ENCODE data around the gene PHACTR2.

Gene PHACTR2

GRCh38 chr6:143766185-143766553, 88.4 kb downstream of the PHACTR2 start:
- Histone ChIP-seq H2BK5ac (ENCODE audit: low read length) (no peak overlapping the region), H3K9ac (ENCODE audit: low read length) (no peak overlapping the region), H4K5ac (ENCODE audit: low read length) (no peak overlapping the region), H3K4me3 (ENCODE audit: low read length) (no peak overlapping the region), H2AK5ac (ENCODE audit: low read length) (no peak overlapping the region), H2BK15ac (replicated peaks; ENCODE audit: low read depth) (no peak overlapping the region), H3K4me2 (ENCODE audit: low read length) (no peak overlapping the region), H3K79me2 (ENCODE audit: control insufficient read depth, insufficient read depth, low read length) (no peaks in the 10 kb centered on the region), H3K27me3 (ENCODE audit: insufficient read depth, low read length, poor library complexity) (no peaks in the 10 kb centered on the region), H3K79me1 (ENCODE audit: low read length) (no peaks in the 10 kb centered on the region), H3K56ac (ENCODE audit: low read length) (no peak overlapping the region), H3K4me1 (ENCODE audit: control insufficient read depth, low read depth, low read length) (no peaks in the 10 kb centered on the region), H3K23ac (ENCODE audit: low read length) (no peak overlapping the region), H2BK120ac (ENCODE audit: low read depth, low read length) (no peak overlapping the region), H3K36me3 (ENCODE audit: control insufficient read depth, insufficient read depth, low read length) (peaks cover 2% of the 10 kb centered on the region), H3K18ac (ENCODE audit: low read length) (no peak overlapping the region), H3K27ac (ENCODE audit: low read depth, low read length) (no peak overlapping the region), H4K8ac (ENCODE audit: low read depth, low read length) (no peak overlapping the region), H3K4ac (ENCODE audit: low read depth, low read length) (no peak overlapping the region)
- no peak for DNase-seq
- no CpG with 5 or more reads among the region's 1 CpG for WGBS (ENCODE audit: extremely low coverage, insufficient coverage, low lambda C conversion rate)

DNA sequence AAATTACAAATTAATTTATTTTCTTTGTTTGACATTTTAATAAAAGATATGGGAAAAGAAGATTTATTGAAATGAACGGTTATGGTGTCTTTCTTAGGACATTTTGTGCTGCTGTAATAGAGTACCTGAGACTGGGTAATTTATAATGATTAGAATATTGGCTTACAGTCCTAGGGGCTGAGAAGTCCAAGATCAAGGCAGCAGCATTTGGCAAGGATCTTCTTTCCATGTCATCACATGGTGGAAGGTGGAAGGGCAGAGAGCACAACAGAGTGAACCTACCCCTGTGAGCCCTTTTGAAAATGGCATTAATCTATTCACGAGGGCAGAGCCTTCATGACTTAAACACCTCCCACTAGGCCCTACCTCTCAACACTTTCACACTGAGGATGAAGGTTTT, 89.7 kb downstream of the PHACTR2 start:
- no peak overlapping the region for H2BK120ac ChIP-seq (ENCODE audit: low read depth, low read length)
- H3K4ac ChIP-seq (ENCODE audit: low read depth, low read length), result no peak overlapping the region
- no peak overlapping the region for H2AK5ac ChIP-seq (ENCODE audit: low read length)
- no peak overlapping the region for H3K4me2 ChIP-seq (ENCODE audit: low read length)
- no peak overlapping the region for H2BK5ac ChIP-seq (ENCODE audit: low read length)
- H3K4me3 ChIP-seq (ENCODE audit: low read length), result no peak overlapping the region
- no peak for DNase-seq
- H3K27me3 ChIP-seq (ENCODE audit: insufficient read depth, low read length, poor library complexity), result no peaks in the 10 kb centered on the region
- H3K27ac ChIP-seq (ENCODE audit: low read depth, low read length), result no peak overlapping the region
- no peak overlapping the region for H2BK15ac ChIP-seq (replicated peaks; ENCODE audit: low read depth)
- H4K8ac ChIP-seq (ENCODE audit: low read depth, low read length), result no peak overlapping the region
- WGBS (ENCODE audit: extremely low coverage, insufficient coverage, low lambda C conversion rate), result 100% methylated on average over 1 of the region's 2 CpGs
- H3K79me1 ChIP-seq (ENCODE audit: low read length), result no peaks in the 10 kb centered on the region
- no peaks in the 10 kb centered on the region for H3K79me2 ChIP-seq (ENCODE audit: control insufficient read depth, insufficient read depth, low read length)
- H3K18ac ChIP-seq (ENCODE audit: low read length), result no peak overlapping the region
- no peak overlapping the region for H3K23ac ChIP-seq (ENCODE audit: low read length)
- H3K56ac ChIP-seq (ENCODE audit: low read length), result no peak overlapping the region
- no peaks in the 10 kb centered on the region for H3K4me1 ChIP-seq (ENCODE audit: control insufficient read depth, low read depth, low read length)
- no peak overlapping the region for H4K5ac ChIP-seq (ENCODE audit: low read length)
- H3K36me3 ChIP-seq (ENCODE audit: control insufficient read depth, insufficient read depth, low read length), result peaks cover 2% of the 10 kb centered on the region
- H3K9ac ChIP-seq (ENCODE audit: low read length), result no peak overlapping the region

- WGBS (ENCODE audit: extremely low coverage, insufficient coverage, low lambda C conversion rate), result no CpG with 5 or more reads among the region's 16 CpGs
- no peak overlapping the region for H3K4me2 ChIP-seq (ENCODE audit: low read length)
These were observed 94.6 kb downstream of the PHACTR2 start for GRCh38 chr6:143772116-143773086.

GRCh38 chr6:143773506-143774150, 95.9 kb downstream of the PHACTR2 start:
- Histone ChIP-seq H3K4me3 (ENCODE audit: low read length) (no peak overlapping the region), H4K8ac (ENCODE audit: low read depth, low read length) (no peak overlapping the region), H3K36me3 (ENCODE audit: control insufficient read depth, insufficient read depth, low read length) (peaks cover 2% of the 10 kb centered on the region), H3K4me2 (ENCODE audit: low read length) (no peak overlapping the region), H3K79me1 (ENCODE audit: low read length) (no peaks in the 10 kb centered on the region), H2BK120ac (ENCODE audit: low read depth, low read length) (no peak overlapping the region), H3K9ac (ENCODE audit: low read length) (no peak overlapping the region), H3K56ac (ENCODE audit: low read length) (no peak overlapping the region), H3K79me2 (ENCODE audit: control insufficient read depth, insufficient read depth, low read length) (no peaks in the 10 kb centered on the region), H3K4me1 (ENCODE audit: control insufficient read depth, low read depth, low read length) (no peaks in the 10 kb centered on the region), H3K27ac (ENCODE audit: low read depth, low read length) (no peak overlapping the region), H2AK5ac (ENCODE audit: low read length) (no peak overlapping the region), H3K4ac (ENCODE audit: low read depth, low read length) (no peak overlapping the region), H4K5ac (ENCODE audit: low read length) (no peak overlapping the region), H3K27me3 (ENCODE audit: insufficient read depth, low read length, poor library complexity) (no peaks in the 10 kb centered on the region), H2BK5ac (ENCODE audit: low read length) (no peak overlapping the region), H3K23ac (ENCODE audit: low read length) (no peak overlapping the region), H3K18ac (ENCODE audit: low read length) (no peak overlapping the region), H2BK15ac (replicated peaks; ENCODE audit: low read depth) (no peak overlapping the region)
- WGBS (ENCODE audit: extremely low coverage, insufficient coverage, low lambda C conversion rate), result no CpG with 5 or more reads among the region's 5 CpGs
- DNase-seq, result no peak

More at GRCh38 chr6:143772116-143773086, 94.6 kb downstream of the PHACTR2 start:
- H3K9ac ChIP-seq (ENCODE audit: low read length), result no peak overlapping the region
- no peak overlapping the region for H3K56ac ChIP-seq (ENCODE audit: low read length)
- H2BK15ac ChIP-seq (replicated peaks; ENCODE audit: low read depth), result no peak overlapping the region
- H4K8ac ChIP-seq (ENCODE audit: low read depth, low read length), result no peak overlapping the region
- no peak overlapping the region for H2AK5ac ChIP-seq (ENCODE audit: low read length)
- peaks cover 2% of the 10 kb centered on the region for H3K36me3 ChIP-seq (ENCODE audit: control insufficient read depth, insufficient read depth, low read length)
- no peak overlapping the region for H4K5ac ChIP-seq (ENCODE audit: low read length)
- H3K4me1 ChIP-seq (ENCODE audit: control insufficient read depth, low read depth, low read length), result no peaks in the 10 kb centered on the region
- H3K79me1 ChIP-seq (ENCODE audit: low read length), result no peaks in the 10 kb centered on the region
- H3K79me2 ChIP-seq (ENCODE audit: control insufficient read depth, insufficient read depth, low read length), result no peaks in the 10 kb centered on the region
- H3K18ac ChIP-seq (ENCODE audit: low read length), result no peak overlapping the region
- no peak overlapping the region for H2BK120ac ChIP-seq (ENCODE audit: low read depth, low read length)
- no peak for DNase-seq
- no peak overlapping the region for H2BK5ac ChIP-seq (ENCODE audit: low read length)
- H3K23ac ChIP-seq (ENCODE audit: low read length), result no peak overlapping the region
- no peak overlapping the region for H3K4me3 ChIP-seq (ENCODE audit: low read length)
- no peak overlapping the region for H3K4ac ChIP-seq (ENCODE audit: low read depth, low read length)
- H3K27me3 ChIP-seq (ENCODE audit: insufficient read depth, low read length, poor library complexity), result no peaks in the 10 kb centered on the region
- H3K27ac ChIP-seq (ENCODE audit: low read depth, low read length), result no peak overlapping the region

DNA sequence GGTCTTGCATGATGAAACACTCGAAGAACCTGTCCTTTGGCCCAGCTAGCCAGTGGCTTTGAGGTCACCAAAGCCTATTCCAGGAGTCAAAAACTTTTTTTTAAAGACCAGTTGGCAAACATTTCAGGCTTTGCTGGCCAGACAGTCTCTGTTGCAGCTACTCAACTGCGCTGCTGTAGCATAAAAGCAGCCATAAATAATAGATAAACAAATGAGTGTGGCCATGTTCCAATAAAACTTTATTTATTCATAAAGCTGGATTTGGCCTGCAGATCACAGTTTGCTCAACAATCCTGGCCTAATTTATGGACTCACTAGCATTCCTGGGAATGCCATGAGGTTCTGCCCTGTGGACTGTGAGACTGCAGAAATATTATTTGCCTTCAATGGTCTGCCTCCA, 96.6 kb downstream of the PHACTR2 start:
- Histone ChIP-seq H3K79me2 (ENCODE audit: control insufficient read depth, insufficient read depth, low read length) (no peaks in the 10 kb centered on the region), H3K9ac (ENCODE audit: low read length) (no peak overlapping the region), H2BK120ac (ENCODE audit: low read depth, low read length) (no peak overlapping the region), H4K5ac (ENCODE audit: low read length) (no peak overlapping the region), H2BK15ac (replicated peaks; ENCODE audit: low read depth) (no peak overlapping the region), H3K23ac (ENCODE audit: low read length) (no peak overlapping the region), H3K18ac (ENCODE audit: low read length) (no peak overlapping the region), H2AK5ac (ENCODE audit: low read length) (no peak overlapping the region), H2BK5ac (ENCODE audit: low read length) (no peak overlapping the region), H3K79me1 (ENCODE audit: low read length) (no peaks in the 10 kb centered on the region), H3K4me2 (ENCODE audit: low read length) (no peak overlapping the region), H3K27ac (ENCODE audit: low read depth, low read length) (no peak overlapping the region), H3K27me3 (ENCODE audit: insufficient read depth, low read length, poor library complexity) (no peaks in the 10 kb centered on the region), H3K4me1 (ENCODE audit: control insufficient read depth, low read depth, low read length) (no peaks in the 10 kb centered on the region), H3K36me3 (ENCODE audit: control insufficient read depth, insufficient read depth, low read length) (peaks cover 2% of the 10 kb centered on the region), H3K56ac (ENCODE audit: low read length) (no peak overlapping the region), H3K4ac (ENCODE audit: low read depth, low read length) (no peak overlapping the region), H3K4me3 (ENCODE audit: low read length) (no peak overlapping the region), H4K8ac (ENCODE audit: low read depth, low read length) (no peak overlapping the region)
- no peak for DNase-seq
- WGBS (ENCODE audit: extremely low coverage, insufficient coverage, low lambda C conversion rate), result no CpG with 5 or more reads among the region's 2 CpGs

Data from mesendoderm (in vitro differentiated cells).